ENCODE data around the gene PFN4. TPM values are rescaled to one million over a fixed set of nuclear protein-coding genes. Genes with fewer than 3 reads are reported as not detected.

PFN4 gene
- total RNA-seq, 6 experiments from 2014 or later = 0.22 to 0.66 (median 0.30) TPM; not detected in 2

- 74% methylated on average over 2 of the region's 2 CpGs for WGBS (ENCODE audit: insufficient coverage, low coverage, low lambda C conversion rate, missing lambda C conversion rate)
These were observed 34.2 kb downstream of the PFN4 start for GRCh38 chr2:24088821-24089359.

DNA sequence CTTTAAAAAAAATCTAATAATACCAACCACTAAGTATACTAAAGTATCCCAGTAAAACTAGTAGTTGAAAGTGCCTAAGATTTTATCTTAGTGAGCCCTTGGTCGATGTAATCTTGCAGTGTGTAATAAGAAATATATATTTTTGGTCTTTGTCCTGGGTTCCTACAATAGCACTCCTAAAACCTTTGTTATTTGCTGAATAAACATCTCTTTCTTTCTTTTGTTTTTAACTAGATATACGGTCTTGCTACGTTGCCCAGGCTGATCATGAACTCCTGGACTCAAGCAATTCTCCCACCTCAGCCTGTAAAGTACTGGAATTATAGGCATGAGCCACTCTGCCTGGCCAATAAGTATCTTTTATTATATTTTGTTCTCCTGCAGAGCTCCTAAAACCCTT, 36.1 kb downstream of the PFN4 start:
- Histone ChIP-seq H3K4me1 (peaks cover 0 to 8% (median 0%) of the 10 kb centered on the region in 4 donors), H3K36me3 (no peaks in the 10 kb centered on the region), H3K27me3 (no peaks in the 10 kb centered on the region), H3K4me3 (no peak overlapping the region), H3K27ac (no peak overlapping the region), H3K9me3 (no peaks in the 10 kb centered on the region)
- WGBS (ENCODE audit: insufficient coverage, low coverage, low lambda C conversion rate, missing lambda C conversion rate) = 70% methylated on average over 3 of the region's 3 CpGs
- DNase-seq = no peak
- TF ChIP-seq CTCF (IDR thresholded peaks at IDR 0.05) (no peak), POLR2A (IDR thresholded peaks at IDR 0.05) (no peak)
- no peak for ATAC-seq
- intact Hi-C loops (cut with DNase I) = no loop called here

More at GRCh38 chr2:24088821-24089359, 34.2 kb downstream of the PFN4 start:
- no peak overlapping the region for H3K27ac ChIP-seq
- peaks cover 0 to under 1% (median 0%) of the 10 kb centered on the region in 4 donors for H3K4me1 ChIP-seq
- no peaks in the 10 kb centered on the region for H3K27me3 ChIP-seq
- ATAC-seq (no peak), DNase-seq (no peak)
- no peaks in the 10 kb centered on the region for H3K36me3 ChIP-seq
- intact Hi-C loops (cut with DNase I) = no loop called here
- no peaks in the 10 kb centered on the region for H3K9me3 ChIP-seq
- TF ChIP-seq CTCF (IDR thresholded peaks at IDR 0.05) (no peak), POLR2A (IDR thresholded peaks at IDR 0.05) (no peak)
- H3K4me3 ChIP-seq = no peak overlapping the region

GRCh38 chr2:24086241-24086640, 36.9 kb downstream of the PFN4 start:
- Histone ChIP-seq H3K36me3 (no peaks in the 10 kb centered on the region), H3K4me3 (no peak overlapping the region), H3K9me3 (no peaks in the 10 kb centered on the region), H3K4me1 (peaks cover 0 to 8% (median 0%) of the 10 kb centered on the region in 4 donors), H3K27ac (no peak overlapping the region), H3K27me3 (no peaks in the 10 kb centered on the region)
- intact Hi-C loops (cut with DNase I) = no loop called here
- DNase-seq = no peak
- no peak for ATAC-seq
- TF ChIP-seq POLR2A (IDR thresholded peaks at IDR 0.05) (no peak), CTCF (IDR thresholded peaks at IDR 0.05) (no peak)
- WGBS (ENCODE audit: insufficient coverage, low coverage, low lambda C conversion rate, missing lambda C conversion rate) = 67% methylated on average over 1 of the region's 1 CpG

GRCh38 chr2:24085200-24085489, 38.0 kb downstream of the PFN4 start:
- Histone ChIP-seq H3K36me3 (no peaks in the 10 kb centered on the region), H3K27ac (peak overlapping the region; percentile 52 to 81 (median 72)), H3K27me3 (no peaks in the 10 kb centered on the region), H3K9me3 (no peaks in the 10 kb centered on the region), H3K4me3 (peak overlapping the region; percentile 59 to 70 (median 63)), H3K4me1 (peaks cover 0 to 8% (median 0%) of the 10 kb centered on the region in 4 donors)
- TF ChIP-seq CTCF (IDR thresholded peaks at IDR 0.05) (no peak), POLR2A (IDR thresholded peaks at IDR 0.05) (no peak)
- intact Hi-C loops (cut with DNase I) = no loop called here
- ATAC-seq (no peak), DNase-seq (no peak)
- 15% methylated on average over 7 of the region's 11 CpGs for WGBS (ENCODE audit: insufficient coverage, low coverage, low lambda C conversion rate, missing lambda C conversion rate)
